AG10803 (cell line): ENCODE results near the gene CACNA1I.

ENCODE experiments used
- DNase-seq: peaks from one replicate; pipeline ENCODE4 v3.0.0; 2010; ENCODE audit warnings: low read depth
- H3K4me3 ChIP-seq: 2 replicates; pipeline ENCODE4 v1.5.1; 2011; ENCODE audit warnings: mild to moderate bottlenecking, low read length, control low read depth
- TF ChIP-seq, protein P1 (sequence below): conservative IDR thresholded peaks from 2 replicates; pipeline ENCODE4 v1.5.1; 2011; ENCODE audit warnings: mild to moderate bottlenecking, low read length, control low read depth, inconsistent platforms

CACNA1I gene

DNA sequence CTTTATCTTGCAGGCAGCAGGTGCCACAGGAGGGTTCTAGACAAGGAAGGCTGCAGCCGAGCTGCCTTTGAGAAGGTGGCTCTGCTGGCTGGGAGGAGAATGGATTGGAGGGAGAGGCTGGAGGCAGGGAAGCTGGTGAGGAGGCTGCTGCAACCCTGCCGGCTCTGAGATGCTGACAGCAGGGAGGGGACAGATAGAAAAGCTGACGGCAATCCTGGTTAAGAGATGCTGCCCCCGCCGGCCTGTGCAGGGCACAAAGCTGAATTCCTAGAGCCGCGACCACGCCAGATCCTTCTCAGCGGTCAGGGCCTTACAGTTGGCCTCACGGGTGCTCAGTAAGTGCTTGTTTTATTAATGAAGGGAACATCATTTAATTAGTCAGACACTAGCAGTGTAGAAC is 105.4 kb downstream of the CACNA1I start:
- no peak for DNase-seq
- no peak overlapping the region for H3K4me3 ChIP-seq
- TF ChIP-seq, protein P1, sequence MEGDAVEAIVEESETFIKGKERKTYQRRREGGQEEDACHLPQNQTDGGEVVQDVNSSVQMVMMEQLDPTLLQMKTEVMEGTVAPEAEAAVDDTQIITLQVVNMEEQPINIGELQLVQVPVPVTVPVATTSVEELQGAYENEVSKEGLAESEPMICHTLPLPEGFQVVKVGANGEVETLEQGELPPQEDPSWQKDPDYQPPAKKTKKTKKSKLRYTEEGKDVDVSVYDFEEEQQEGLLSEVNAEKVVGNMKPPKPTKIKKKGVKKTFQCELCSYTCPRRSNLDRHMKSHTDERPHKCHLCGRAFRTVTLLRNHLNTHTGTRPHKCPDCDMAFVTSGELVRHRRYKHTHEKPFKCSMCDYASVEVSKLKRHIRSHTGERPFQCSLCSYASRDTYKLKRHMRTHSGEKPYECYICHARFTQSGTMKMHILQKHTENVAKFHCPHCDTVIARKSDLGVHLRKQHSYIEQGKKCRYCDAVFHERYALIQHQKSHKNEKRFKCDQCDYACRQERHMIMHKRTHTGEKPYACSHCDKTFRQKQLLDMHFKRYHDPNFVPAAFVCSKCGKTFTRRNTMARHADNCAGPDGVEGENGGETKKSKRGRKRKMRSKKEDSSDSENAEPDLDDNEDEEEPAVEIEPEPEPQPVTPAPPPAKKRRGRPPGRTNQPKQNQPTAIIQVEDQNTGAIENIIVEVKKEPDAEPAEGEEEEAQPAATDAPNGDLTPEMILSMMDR: no peak

DNA sequence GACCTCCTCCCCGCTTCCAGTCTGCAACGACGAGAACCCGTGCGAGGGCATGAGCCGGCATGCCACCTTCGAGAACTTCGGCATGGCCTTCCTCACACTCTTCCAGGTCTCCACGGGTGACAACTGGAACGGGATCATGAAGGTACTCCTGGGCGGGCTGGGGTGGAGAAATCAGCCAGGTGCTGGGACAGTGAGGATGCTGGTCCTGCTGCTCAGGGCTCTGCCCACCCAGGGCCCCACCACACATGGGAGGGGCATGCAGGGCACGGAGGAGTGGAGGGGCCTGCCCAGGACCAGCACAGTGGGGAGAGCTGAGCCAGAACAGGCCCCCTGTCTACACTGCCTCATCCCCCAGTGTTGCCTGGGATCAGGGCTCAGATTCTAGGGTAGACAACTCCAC is 107.4 kb downstream of the CACNA1I start:
- no peak for DNase-seq
- H3K4me3 ChIP-seq: no peak overlapping the region
- TF ChIP-seq, protein P1: no peak

DNA sequence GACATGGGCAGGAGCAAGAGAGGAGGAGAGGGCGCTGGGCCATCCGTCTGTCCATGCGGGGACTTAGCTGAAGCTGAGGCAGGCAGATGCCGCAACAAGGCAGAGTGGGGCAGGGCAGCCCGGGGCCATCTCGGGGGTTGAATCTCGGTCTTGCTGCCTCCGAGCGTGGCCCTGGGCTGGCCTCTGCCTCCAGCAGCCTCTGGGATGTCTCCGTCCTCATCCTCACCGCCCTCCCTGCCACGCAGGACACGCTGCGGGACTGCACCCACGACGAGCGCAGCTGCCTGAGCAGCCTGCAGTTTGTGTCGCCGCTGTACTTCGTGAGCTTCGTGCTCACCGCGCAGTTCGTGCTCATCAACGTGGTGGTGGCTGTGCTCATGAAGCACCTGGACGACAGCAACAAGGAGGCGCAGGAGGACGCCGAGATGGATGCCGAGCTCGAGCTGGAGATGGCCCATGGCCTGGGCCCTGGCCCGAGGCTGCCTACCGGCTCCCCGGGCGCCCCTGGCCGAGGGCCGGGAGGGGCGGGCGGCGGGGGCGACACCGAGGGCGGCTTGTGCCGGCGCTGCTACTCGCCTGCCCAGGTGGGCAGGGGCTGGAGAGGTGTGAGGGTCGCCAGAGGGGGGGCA is 108.4 kb downstream of the CACNA1I start:
- H3K4me3 ChIP-seq: no peak overlapping the region

DNA sequence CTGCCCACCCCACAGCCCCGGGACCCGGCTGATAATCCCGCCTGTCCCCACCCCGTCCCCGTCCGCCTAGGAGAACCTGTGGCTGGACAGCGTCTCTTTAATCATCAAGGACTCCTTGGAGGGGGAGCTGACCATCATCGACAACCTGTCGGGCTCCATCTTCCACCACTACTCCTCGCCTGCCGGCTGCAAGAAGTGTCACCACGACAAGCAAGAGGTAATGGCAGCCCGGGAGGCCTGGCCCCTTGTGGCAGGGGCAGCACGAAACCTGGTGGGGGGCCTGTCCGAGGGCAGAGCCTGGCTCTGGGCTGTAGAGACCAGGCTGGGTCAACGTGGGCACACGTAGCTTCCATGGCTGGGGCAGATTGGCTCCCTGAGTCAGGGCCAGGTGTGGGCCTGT is 109.1 kb downstream of the CACNA1I start:
- TF ChIP-seq, protein P1: no peak
- no peak for DNase-seq
- H3K4me3 ChIP-seq: no peak overlapping the region

More for the DNA sequence above, 108.4 kb downstream of the CACNA1I start:
- DNase-seq: no peak
- TF ChIP-seq, protein P1: no peak

DNA sequence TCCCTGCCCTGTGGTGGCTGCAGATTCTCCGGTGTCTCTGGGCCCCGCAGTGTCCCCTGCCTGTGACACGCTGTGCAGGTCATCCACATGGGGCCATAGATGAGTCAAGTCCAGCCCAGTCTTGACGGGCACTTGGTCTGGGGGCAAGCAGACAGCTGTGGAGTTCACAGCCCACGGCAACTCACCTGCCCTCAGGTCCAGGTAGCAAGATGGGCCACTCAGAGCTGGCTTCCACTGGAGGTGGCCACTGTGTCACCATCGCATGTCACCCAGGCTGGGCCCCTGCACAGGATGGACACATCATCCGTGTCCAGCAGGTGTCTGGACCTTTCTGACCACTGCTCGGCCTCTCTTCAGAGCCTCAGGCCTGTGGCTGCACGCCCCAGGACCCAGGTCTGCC is 109.9 kb downstream of the CACNA1I start:
- no peak overlapping the region for H3K4me3 ChIP-seq
- no peak for DNase-seq
- TF ChIP-seq, protein P1: no peak

DNA sequence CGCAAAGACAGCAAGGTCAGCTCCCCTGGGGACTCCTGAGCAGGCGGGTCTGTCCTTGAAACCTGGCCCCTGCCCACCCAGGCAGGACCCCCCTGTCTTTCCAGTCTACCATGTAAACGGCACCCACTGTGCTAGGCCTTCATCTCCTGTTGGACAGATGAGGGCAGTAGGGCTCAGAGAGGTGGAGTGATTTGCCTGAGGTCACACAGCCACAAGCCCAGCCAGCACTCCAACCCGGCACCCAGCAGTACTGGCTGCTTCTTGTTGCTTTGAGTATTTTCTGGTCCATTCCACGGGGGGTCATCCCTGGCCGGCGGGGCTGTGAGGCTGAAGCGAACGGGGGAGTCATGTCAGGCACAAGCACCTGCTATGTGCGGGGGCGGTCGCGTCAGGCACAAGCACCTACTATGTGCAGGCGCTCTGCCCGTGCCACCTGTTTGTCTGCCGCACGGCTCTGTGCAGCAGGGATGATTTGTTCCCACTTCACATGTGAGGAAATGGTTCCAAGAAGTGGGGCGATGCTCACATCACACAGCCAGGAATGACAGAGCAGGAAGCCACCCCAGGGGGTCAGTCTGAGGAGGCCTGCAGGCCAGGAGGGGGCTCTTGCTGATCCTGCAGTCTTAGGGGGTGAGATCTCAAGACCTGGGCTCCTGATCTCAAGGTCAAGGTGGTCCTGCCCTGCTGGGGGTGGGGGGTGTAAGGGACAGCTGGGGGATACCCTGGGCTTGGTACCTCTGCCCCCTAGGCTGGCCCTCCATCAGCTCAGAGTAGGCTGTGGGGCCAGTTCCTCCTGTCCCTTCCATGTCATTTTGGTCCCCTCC is 110.7 kb downstream of the CACNA1I start:
- no peak overlapping the region for H3K4me3 ChIP-seq
- no peak for DNase-seq
- TF ChIP-seq, protein P1: no peak

DNA sequence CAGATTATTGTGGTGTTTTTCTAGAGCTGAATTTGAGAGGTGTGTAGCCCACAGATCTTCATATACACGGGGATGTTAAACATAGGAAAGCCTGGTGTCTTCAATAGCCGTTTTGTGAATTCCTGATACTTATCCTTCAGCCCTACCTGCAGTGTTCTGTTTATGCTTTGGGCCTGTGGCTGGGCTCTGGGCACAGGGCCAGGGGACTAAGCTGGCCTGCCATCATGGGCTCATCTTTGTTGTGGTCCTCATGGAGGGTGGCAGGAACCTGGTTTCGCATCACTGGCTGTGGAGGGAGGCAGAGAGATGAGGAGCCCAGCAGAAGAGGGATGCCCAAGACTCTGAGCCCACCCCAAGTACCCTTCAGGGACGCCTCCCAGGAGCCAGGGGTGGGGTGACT is 112.4 kb downstream of the CACNA1I start:
- no peak overlapping the region for H3K4me3 ChIP-seq
- no peak for DNase-seq
- TF ChIP-seq, protein P1: no peak
